ENCODE results near the gene TNNC2.

DNA sequence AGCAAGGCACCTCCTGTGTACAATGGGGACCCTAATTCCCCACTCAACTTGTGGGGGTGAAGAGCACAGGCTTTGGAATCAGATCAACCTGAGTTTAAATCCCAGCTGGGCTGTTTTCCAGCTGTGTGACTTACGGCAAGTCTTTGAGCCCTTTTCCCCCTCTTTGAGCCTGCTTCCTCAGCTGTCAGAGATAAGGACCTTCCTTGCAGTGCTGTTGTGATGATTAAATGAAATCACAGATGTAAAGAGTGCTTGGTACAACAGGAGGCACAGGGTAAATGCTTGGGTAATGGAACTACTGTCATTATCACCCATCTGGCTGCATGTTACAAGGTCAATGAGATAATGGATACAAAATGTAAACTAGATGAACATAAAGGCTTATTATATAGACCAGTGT, 9.7 kb upstream of the TNNC2 start:
- TF ChIP-seq, protein P1, sequence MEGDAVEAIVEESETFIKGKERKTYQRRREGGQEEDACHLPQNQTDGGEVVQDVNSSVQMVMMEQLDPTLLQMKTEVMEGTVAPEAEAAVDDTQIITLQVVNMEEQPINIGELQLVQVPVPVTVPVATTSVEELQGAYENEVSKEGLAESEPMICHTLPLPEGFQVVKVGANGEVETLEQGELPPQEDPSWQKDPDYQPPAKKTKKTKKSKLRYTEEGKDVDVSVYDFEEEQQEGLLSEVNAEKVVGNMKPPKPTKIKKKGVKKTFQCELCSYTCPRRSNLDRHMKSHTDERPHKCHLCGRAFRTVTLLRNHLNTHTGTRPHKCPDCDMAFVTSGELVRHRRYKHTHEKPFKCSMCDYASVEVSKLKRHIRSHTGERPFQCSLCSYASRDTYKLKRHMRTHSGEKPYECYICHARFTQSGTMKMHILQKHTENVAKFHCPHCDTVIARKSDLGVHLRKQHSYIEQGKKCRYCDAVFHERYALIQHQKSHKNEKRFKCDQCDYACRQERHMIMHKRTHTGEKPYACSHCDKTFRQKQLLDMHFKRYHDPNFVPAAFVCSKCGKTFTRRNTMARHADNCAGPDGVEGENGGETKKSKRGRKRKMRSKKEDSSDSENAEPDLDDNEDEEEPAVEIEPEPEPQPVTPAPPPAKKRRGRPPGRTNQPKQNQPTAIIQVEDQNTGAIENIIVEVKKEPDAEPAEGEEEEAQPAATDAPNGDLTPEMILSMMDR (IDR thresholded peaks at IDR 0.05) = no peak
- no peak for TF ChIP-seq POLR2A (IDR thresholded peaks at IDR 0.05)

Measured in adrenal gland (tissue), 5 donors.